ENCODE data around the gene ADGRL1. TPM values are rescaled to one million over a fixed set of nuclear protein-coding genes. Genes with fewer than 3 reads are reported as not detected.
A peak's percentile ranks its signal among the peaks of the same experiment; 100 is the strongest.
"Not testable (repeated sequence)": the region's sequence is repeated elsewhere in the genome, so short reads cannot be mapped to it uniquely, and the experiment has no call there.

ADGRL1 gene
- 22.3 and 24.4 TPM in 2 replicates for total RNA-seq (2013; cell fraction: nucleolus; rRNA removed)
- total RNA-seq (2014; rRNA removed) (1.4 and 1.9 TPM in 2 replicates), total RNA-seq (2014; rRNA removed; fragmentation: Illumina TruSeq; extraction: Trizol) (0.45 and 0.92 TPM in 2 replicates), total RNA-seq (2021) (4.8 and 5.0 TPM in 2 replicates), polyA plus RNA-seq (2011; rRNA removed) (0.24 and 1.4 TPM in 2 replicates), polyA plus RNA-seq (2014; fragmentation: Illumina TruSeq; extraction: Trizol) (0.24 and 0.97 TPM in 2 replicates), polyA plus RNA-seq (2014; fragmentation: Nextera tagmentation; extraction: Ambion mirVana) (under 1 TPM; 0.05 to 0.14 TPM), polyA plus RNA-seq (2014; rRNA removed) (1.7 and 4.5 TPM in 2 replicates), polyA plus RNA-seq (2016; fragmentation: Nextera tagmentation; extraction: Ambion mirVana) (under 1 TPM; 0.24 to 0.25 TPM), polyA minus RNA-seq (2011; rRNA and poly(A)+ RNA removed) (3.3 and 4.8 TPM in 2 replicates), Bru-seq, nascent RNA (percentile 39 among the genes with signal in this experiment), BruChase-seq, experiment 1, labeled RNA remaining after a 6-hour chase (percentile 49 among the genes with signal in this experiment), BruChase-seq, experiment 2, labeled RNA remaining after a 2-hour chase (percentile 45 among the genes with signal in this experiment)
- polyA plus RNA-seq (2011; ENCODE audit: low read depth), result 0.20 TPM
- 1.5 and 2.1 TPM in 2 replicates for polyA plus RNA-seq (2011; cell fraction: cytosol; rRNA removed)
- polyA plus RNA-seq (2011; cell fraction: nucleus; rRNA removed), result 6.3 and 11.5 TPM in 2 replicates
- 1.9 and 2.0 TPM in 2 replicates for polyA plus RNA-seq (2012)
- 2.7 and 4.3 TPM in 2 replicates for polyA minus RNA-seq (2011; cell fraction: cytosol; rRNA and poly(A)+ RNA removed)
- 1.5 and 3.0 TPM in 2 replicates for polyA minus RNA-seq (2011; cell fraction: nucleus; rRNA and poly(A)+ RNA removed)
- long read RNA-seq, experiment 1, result 0 reads
- long read RNA-seq, experiment 2, result 0 reads

DNA sequence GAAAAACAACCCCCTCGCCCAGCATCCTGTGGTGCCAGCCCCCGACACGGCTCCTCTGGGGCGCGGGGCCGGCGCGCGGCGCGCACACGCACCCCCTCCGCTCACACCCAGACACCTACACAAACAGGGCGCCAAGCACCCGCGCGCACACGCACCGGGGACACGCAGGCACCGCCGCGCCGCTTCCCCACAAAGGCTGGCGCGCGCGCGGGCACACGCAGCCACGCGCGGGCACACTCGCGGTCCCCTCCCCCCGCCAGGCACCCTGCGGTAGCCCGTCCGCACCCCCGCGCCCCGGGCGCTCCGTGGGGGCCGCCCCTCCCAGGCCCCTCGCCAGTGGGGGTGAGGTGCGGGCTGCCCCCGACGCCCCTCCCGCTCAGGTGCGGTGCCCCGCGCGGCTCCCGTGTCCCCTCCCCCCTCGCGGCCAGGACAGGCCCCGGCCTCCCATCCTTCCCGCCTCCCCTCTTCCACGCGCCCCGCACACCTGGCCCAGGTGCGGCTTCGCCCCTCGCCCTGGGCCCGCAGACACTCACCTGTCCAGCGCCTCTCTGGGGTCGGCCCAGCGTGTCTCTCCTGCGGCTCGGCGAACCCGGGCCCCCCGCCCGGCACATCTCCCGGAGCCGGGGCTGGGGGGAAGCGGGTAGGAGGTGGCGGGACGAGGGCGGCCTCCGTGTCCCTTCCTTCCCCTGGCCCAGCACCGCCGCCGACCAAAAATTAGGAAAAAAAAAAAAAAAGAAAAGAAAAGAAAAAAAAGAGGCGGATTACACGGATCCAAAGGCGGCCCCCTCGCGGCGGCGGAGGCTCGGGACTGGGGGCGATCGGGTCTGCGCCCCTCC, at the start of gene ADGRL1:
ADGRL1 (minus strand) TSS at position 718 of the 836 bp plus-strand sequence. CDS start 22,567 bp downstream, outside the sequence.
- H3K9me3 ChIP-seq (replicated peaks; ENCODE audit: control insufficient read depth, insufficient read depth, low read length); H3K4me1 ChIP-seq (ENCODE audit: control insufficient read depth, insufficient read depth, low read length); H4K20me1 ChIP-seq (ENCODE audit: control insufficient read depth, insufficient read depth); RAD21 ChIA-PET (ENCODE audit: unreplicated experiment); in situ Hi-C loops (cut with MboI); H3K79me2 ChIP-seq (ENCODE audit: control insufficient read depth, insufficient read depth, low read length); BruUV-seq (replicated peaks); ATAC-seq; H3K36me3 ChIP-seq (ENCODE audit: control insufficient read depth in 2 of 2, insufficient read depth in 2 of 2, low read length in 1 of 2); DNase-seq (ENCODE audit: low read depth, low spot score); FAIRE-seq; H3K27me3 ChIP-seq (replicated peaks in 1 of 2; ENCODE audit: control insufficient read depth in 2 of 2, insufficient read depth in 2 of 2, low read length in 1 of 2); SMC1A ChIA-PET (ENCODE audit: uncharacterized antibody, unreplicated experiment): not testable (repeated sequence)
- H3K4me3 ChIP-seq, result peak within 1 kb of the TSS; percentile 87
- H3K4me2 ChIP-seq (ENCODE audit: control insufficient read depth, insufficient read depth), result peak within 1 kb of the TSS; percentile 98
- H2AFZ ChIP-seq (ENCODE audit: control insufficient read depth, low read depth, low read length), result peak within 1 kb of the TSS; percentile 82
- H3K9ac ChIP-seq (ENCODE audit: control insufficient read depth, insufficient read depth, low read length), result peak within 1 kb of the TSS; percentile 56
- TF ChIP-seq SUZ12 (IDR thresholded peaks at IDR 0.05; ENCODE audit: unreplicated experiment) (peak; percentile 11), BHLHE40 (IDR thresholded peaks at IDR 0.05; ENCODE audit: borderline replicate concordance in 1 of 2, low read depth in 2 of 2, low read length in 1 of 2) (peak in 1 of 2 experiments; percentile 9; a peak in 1 of 4 replicates)
- WGBS (ENCODE audit: insufficient coverage, insufficient replicate concordance, low lambda C conversion rate, missing lambda C conversion rate), result 1% methylated on average over 44 of the region's 96 CpGs
- ChIA-PET CTCF (interaction anchor here (1.5 kb wide), 1 partner anchor 143 kb away, joined by 5 read pairs; no protein-coding TSS in a partner anchor), POLR2A (interaction anchor here (0.6 kb wide), 1 partner anchor 98 kb away, joined by 3 read pairs; no protein-coding TSS in a partner anchor)
- intact Hi-C loops (cut with micrococcal nuclease; ENCODE audit: unreplicated experiment), result loop anchor here (10.0 kb wide), 1 partner anchor 279 kb away; no protein-coding TSS in a partner anchor
- H3K27ac ChIP-seq (ENCODE audit: control insufficient read depth, insufficient read depth), result peak within 1 kb of the TSS; percentile 25; the same call in 1 of the 2 replicates

- SMC1A ChIA-PET (ENCODE audit: uncharacterized antibody, unreplicated experiment); ATAC-seq: not testable (repeated sequence)
- 15% methylated on average over 1 of the region's 1 CpG for WGBS (ENCODE audit: insufficient coverage, insufficient replicate concordance, low lambda C conversion rate, missing lambda C conversion rate)
These were observed 49.3 kb upstream of the ADGRL1 start for GRCh38 chr19:14255316-14255715.

More at GRCh38 chr19:14255316-14255715, 49.3 kb upstream of the ADGRL1 start:
- H3K4me1 ChIP-seq (ENCODE audit: control insufficient read depth, insufficient read depth, low read length); H4K20me1 ChIP-seq (ENCODE audit: control insufficient read depth, insufficient read depth); FAIRE-seq; H3K36me3 ChIP-seq (ENCODE audit: control insufficient read depth in 2 of 2, insufficient read depth in 2 of 2, low read length in 1 of 2); H3K9me3 ChIP-seq (replicated peaks; ENCODE audit: control insufficient read depth, insufficient read depth, low read length); BruUV-seq (replicated peaks); CTCF ChIA-PET; H3K4me3 ChIP-seq; intact Hi-C loops (cut with micrococcal nuclease; ENCODE audit: unreplicated experiment); H3K79me2 ChIP-seq (ENCODE audit: control insufficient read depth, insufficient read depth, low read length); RAD21 ChIA-PET (ENCODE audit: unreplicated experiment); H3K9ac ChIP-seq (ENCODE audit: control insufficient read depth, insufficient read depth, low read length); DNase-seq (ENCODE audit: low read depth, low spot score); H2AFZ ChIP-seq (ENCODE audit: control insufficient read depth, low read depth, low read length); H3K27me3 ChIP-seq (replicated peaks in 1 of 2; ENCODE audit: control insufficient read depth in 2 of 2, insufficient read depth in 2 of 2, low read length in 1 of 2); H3K4me2 ChIP-seq (ENCODE audit: control insufficient read depth, insufficient read depth); in situ Hi-C loops (cut with MboI); H3K27ac ChIP-seq (ENCODE audit: control insufficient read depth, insufficient read depth): not testable (repeated sequence)
- POLR2A ChIA-PET, result interaction anchor here (0.6 kb wide), 1 partner anchor 29 kb away, joined by 4 read pairs; no protein-coding TSS in a partner anchor

All from GM12878 (cell line).